GM10847 (cell line): Measurements from ENCODE around the gene SLC23A1.
A peak's percentile ranks its signal among the peaks of the same experiment; 100 is the strongest.

Source experiments
- POLR2A ChIP-seq: IDR thresholded peaks from 2 replicates; pipeline ENCODE4 v1.6.1; 2011; ENCODE audit not compliant: insufficient read length; ENCODE audit errors: extremely low read depth

SLC23A1 gene

DNA sequence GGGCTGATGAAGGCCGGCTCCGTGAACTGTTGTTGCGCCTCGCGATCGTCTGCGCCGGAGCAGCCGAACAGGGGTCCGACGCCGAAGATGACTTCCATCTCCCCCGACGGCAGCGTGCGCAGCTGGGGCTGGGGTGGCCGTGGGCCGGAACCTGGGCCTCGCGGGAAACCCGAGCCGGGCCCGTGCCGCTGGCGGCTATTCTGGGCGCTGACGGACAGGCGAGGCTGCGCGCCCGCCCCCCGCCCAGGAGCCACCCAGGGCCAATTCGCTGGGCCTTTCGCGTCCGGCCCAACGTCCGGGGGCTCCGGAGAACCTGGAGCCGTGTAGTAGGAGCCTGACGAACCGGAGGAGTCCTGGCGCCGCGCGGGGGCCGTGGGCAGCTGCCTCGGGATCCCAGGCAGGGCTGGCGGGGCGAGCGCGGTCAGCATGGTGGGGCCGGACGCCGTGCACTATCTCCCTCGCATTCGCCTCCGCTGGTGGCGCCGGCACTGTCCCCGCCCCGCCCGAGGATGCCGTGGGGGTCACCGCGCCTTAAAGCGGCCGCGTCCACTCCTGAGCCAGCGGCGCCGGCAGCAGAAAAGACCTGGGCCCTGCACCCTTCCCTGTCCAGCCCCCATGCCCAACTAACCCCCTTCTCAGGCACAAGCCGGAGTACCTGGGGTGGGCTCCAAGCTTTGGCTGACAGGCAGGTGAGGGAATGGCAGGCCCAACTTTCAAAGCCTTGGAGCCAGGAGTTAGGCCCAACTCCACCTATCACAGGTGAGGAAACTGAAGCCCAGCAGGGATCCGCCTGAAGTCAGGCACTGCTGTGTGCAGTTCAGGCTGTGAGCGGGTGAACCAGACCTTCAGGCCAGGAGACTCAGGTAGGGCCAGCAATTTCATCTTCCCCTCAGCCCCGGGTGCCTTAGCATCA lies 11.8 kb upstream of the SLC23A1 start, which contains the start of gene PROB1:
Gene PROB1, minus strand, starts transcription at position 451 of the 913 bp plus-strand sequence. Its CDS starts 23 bp downstream, at position 428.
- TF ChIP-seq POLR2A: no peak

GRCh38 chr5:139394123-139394653 lies 11.1 kb upstream of the SLC23A1 start:
- TF ChIP-seq POLR2A: peak; percentile 6

DNA sequence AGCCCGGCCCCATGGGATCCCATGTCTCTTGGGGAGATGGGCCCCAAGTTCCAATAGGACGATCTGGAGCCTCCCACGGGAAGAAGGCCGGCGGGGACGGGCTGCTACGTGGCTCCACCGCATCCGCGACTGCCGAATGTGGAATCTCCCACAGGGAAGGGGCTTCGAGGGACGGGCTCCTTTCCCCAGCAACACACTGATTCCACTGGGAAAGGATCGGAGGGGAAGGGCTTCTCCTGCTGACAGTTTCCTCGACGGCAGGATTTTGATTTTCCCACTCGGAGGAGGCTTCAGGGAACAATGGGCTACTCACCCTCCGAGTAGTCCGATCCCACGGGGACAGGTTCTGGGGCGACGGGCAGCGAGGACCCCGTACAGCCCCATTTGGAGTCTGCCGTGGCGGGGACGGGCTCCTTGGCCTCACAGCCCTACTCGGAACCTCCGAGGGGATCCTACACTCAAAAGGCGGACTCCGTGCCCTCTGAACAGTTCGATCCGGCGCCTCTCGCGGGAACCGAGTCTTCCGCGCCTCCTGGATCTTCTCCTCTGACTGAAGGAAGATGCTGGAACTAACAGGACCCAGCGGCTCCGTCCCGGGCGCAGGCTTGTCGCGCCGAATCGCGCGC lies 10.5 kb upstream of the SLC23A1 start:
- peak; percentile 9 for TF ChIP-seq POLR2A

DNA sequence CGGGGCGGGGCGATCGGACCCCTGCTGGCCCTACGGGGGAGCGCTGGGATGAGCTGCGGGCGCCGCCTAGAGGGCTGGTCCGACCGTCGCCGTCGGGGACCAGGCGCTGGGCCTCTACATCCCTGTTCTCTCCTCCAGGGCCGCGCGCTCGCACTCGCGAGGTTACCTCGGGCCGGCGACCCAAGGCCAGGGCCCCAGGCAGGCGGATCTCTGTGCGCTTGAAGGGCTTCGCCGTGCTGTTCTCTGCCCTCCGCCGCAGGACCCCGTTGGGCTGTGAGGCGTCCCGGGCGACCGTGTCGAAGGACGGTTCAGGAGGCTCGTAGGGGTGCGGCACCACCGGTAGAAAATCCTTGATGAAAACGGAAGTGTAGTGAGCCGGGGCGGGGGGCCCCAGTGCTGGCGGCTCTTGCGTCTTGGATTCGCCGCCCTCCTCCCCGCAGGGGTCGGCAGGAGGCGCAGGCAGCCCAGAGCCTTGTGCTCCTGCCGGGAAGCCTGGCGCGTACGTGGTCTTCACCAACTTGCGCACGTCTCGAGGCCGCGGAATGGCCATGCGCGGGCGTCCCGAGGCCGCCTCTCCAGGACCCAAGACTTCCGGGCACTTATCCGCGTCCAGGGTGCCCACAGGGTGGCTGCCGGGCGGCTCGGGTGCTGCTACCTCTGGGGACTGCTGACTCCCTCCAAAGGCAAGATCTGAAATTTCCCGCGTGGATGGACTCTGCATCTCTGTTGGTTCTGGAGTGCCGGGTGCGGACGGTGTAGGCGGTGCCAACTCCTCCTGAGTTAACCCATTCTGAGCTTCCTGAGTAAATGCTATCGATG lies 9.8 kb upstream of the SLC23A1 start:
- no peak for TF ChIP-seq POLR2A

DNA sequence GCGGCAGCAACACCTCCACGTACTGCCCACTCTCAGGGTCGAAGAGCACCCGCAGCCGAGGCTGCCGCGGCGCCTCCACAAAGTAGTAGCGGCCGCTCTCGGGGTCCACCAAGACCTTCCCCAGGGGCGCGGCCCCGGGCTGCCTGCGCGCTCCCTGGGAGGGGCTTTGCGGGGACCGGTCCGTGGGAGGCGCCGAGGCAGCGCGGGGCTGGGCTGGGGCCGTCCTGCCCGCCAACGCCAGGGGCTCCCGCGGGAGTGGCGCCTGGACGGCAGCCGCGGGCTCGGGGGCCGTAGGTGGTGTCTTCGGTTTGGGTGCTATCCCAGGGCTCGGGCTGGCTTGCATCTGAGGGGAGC lies 9.2 kb upstream of the SLC23A1 start:
- TF ChIP-seq POLR2A: no peak

- TF ChIP-seq POLR2A: no peak
These were observed 8.7 kb upstream of the SLC23A1 start for GRCh38 chr5:139391570-139392323.

GRCh38 chr5:139390639-139391569 lies 7.8 kb upstream of the SLC23A1 start:
- no peak for TF ChIP-seq POLR2A

DNA sequence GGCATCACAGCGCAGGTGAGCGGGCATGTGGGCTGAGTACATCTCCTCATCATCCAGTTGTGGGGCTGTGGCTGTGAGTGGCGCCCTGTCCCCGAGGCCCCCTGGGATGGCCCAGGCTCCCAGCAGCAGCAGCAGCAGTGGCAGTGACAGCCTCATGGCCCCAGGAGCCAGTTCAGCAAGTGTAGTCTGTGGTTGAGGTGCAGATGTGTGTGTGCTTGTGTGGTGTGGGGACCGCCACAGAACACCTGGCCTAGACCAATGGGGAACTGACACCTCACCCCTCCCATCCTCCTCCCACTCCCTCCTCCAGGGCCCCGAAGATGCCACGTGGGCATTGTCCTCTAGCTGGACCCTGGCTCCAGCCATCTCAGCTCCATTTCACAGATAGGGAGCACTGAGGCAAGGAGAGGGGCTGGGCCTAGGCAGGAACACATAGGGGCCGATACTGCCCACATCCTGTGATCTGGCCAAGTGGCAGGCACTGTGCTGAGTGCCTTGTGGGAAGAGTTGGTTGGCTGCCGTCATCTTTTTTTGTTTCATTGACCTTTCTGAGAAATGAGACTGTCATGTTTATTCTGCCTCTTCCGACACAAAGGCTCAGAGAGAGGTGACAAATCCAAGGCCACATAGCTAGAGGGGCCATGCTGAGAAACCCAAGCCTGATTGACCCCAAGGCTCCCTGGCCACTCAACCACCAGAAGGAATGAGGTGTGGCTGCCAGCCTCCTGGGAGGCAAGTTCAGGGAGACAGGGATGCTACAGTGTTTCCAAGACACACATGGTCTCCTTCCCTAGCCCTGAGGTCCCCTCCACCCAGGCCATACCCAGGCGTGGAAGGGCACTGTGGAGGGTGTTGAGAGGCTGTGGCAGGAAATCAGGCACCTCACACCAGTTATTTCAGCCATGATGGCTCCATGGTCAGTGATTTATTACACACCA lies 6.9 kb upstream of the SLC23A1 start, which contains the start of gene MZB1:
Gene MZB1, minus strand, starts transcription at position 213 of the 938 bp plus-strand sequence. Its CDS starts 57 bp downstream, at position 156.
- peak; percentile 93 for TF ChIP-seq POLR2A

- TF ChIP-seq POLR2A: no peak
These were observed 5.2 kb upstream of the SLC23A1 start for GRCh38 chr5:139388198-139388821.

GRCh38 chr5:139387611-139388197 lies 4.6 kb upstream of the SLC23A1 start:
- TF ChIP-seq POLR2A: no peak

DNA sequence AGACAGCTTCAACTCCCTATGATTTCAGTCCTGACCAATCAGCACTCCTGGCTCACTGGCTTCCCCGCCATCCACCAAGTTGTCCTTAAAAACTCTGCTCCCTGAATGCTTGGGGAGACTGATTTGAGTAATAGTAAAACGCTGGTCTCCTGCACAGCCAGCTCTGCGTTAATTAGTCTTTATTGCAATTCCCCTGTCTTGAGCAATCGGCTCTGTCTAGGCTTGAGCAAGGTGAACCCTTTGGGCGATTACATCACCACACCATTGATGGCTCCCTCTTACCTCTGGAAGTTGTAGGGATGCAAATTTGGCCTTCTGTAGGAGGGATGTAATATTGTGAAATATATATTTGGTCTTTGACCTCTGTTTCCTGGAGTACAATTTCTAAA lies 2.9 kb upstream of the SLC23A1 start:
- no peak for TF ChIP-seq POLR2A
